Measurements from ENCODE around the gene BASP1. TPM values are rescaled to one million over a fixed set of nuclear protein-coding genes. Genes with fewer than 3 reads are reported as not detected.
"Not testable (repeated sequence)": the region's sequence is repeated elsewhere in the genome, so short reads cannot be mapped to it uniquely, and the experiment has no call there.

Gene BASP1
- total and polyA plus RNA-seq, 5 donors = 3.8 to 12.0 (median 8.4) TPM

GRCh38 chr5:17190799-17191391, 26.5 kb upstream of the BASP1 start:
- ATAC-seq = no peak
- intact Hi-C loops (cut with DNase I) = loop anchor here in 2 of 4 donors (2.0 to 5.0 kb wide), 3 partner anchors 399 to 734 kb away; no protein-coding TSS in a partner anchor

GRCh38 chr5:17191574-17191973, 25.9 kb upstream of the BASP1 start:
- ATAC-seq; H3K9me3 ChIP-seq (ENCODE audit: control insufficient read depth, low read length); H3K4me3 ChIP-seq (ENCODE audit: low read length); H3K4me1 ChIP-seq (ENCODE audit: control insufficient read depth, insufficient read depth, low read length); H3K27ac ChIP-seq (ENCODE audit: low read length); H3K27me3 ChIP-seq (ENCODE audit: control insufficient read depth, insufficient read depth); DNase-seq: not testable (repeated sequence)
- intact Hi-C loops (cut with DNase I) = loop anchor here in 2 of 4 donors (2.0 to 5.0 kb wide), 3 partner anchors 399 to 734 kb away; no protein-coding TSS in a partner anchor
- WGBS = 94% methylated on average over 10 of the region's 10 CpGs

More at GRCh38 chr5:17190799-17191391, 26.5 kb upstream of the BASP1 start:
- 76% methylated on average over 7 of the region's 7 CpGs for WGBS
- Histone ChIP-seq H3K27ac (ENCODE audit: low read length) (no peak overlapping the region), H3K4me1 (ENCODE audit: control insufficient read depth, insufficient read depth, low read length) (peaks cover 3% of the 10 kb centered on the region), H3K9me3 (ENCODE audit: control insufficient read depth, low read length) (no peaks in the 10 kb centered on the region), H3K27me3 (ENCODE audit: control insufficient read depth, insufficient read depth) (no peaks in the 10 kb centered on the region), H3K4me3 (ENCODE audit: low read length) (no peak overlapping the region)
- DNase-seq = no peak

GRCh38 chr5:17192191-17192590, 25.2 kb upstream of the BASP1 start:
- Histone ChIP-seq H3K27me3 (ENCODE audit: control insufficient read depth, insufficient read depth) (no peaks in the 10 kb centered on the region), H3K4me3 (ENCODE audit: low read length) (no peak overlapping the region), H3K27ac (ENCODE audit: low read length) (no peak overlapping the region), H3K4me1 (ENCODE audit: control insufficient read depth, insufficient read depth, low read length) (no peaks in the 10 kb centered on the region), H3K9me3 (ENCODE audit: control insufficient read depth, low read length) (no peaks in the 10 kb centered on the region)
- intact Hi-C loops (cut with DNase I) = loop anchor here in 2 of 4 donors (5.0 kb wide), 2 partner anchors 400 to 735 kb away; no protein-coding TSS in a partner anchor
- ATAC-seq (no peak), DNase-seq (no peak)
- WGBS = 39% methylated on average over 5 of the region's 5 CpGs

GRCh38 chr5:17196024-17196423, 21.4 kb upstream of the BASP1 start:
- no peak overlapping the region for H3K4me3 ChIP-seq (ENCODE audit: low read length)
- 88% methylated on average over 5 of the region's 5 CpGs for WGBS
- no peaks in the 10 kb centered on the region for H3K27me3 ChIP-seq (ENCODE audit: control insufficient read depth, insufficient read depth)
- no peak for ATAC-seq
- no peak overlapping the region for H3K27ac ChIP-seq (ENCODE audit: low read length)
- no peaks in the 10 kb centered on the region for H3K4me1 ChIP-seq (ENCODE audit: control insufficient read depth, insufficient read depth, low read length)
- DNase-seq = no peak
- intact Hi-C loops (cut with DNase I) = no loop called here
- peaks cover 3% of the 10 kb centered on the region for H3K9me3 ChIP-seq (ENCODE audit: control insufficient read depth, low read length)

GRCh38 chr5:17196697-17197096, 20.7 kb upstream of the BASP1 start:
- 66% methylated on average over 5 of the region's 5 CpGs for WGBS
- H3K9me3 ChIP-seq (ENCODE audit: control insufficient read depth, low read length) = peaks cover 3% of the 10 kb centered on the region
- H3K27me3 ChIP-seq (ENCODE audit: control insufficient read depth, insufficient read depth) = no peaks in the 10 kb centered on the region
- no peaks in the 10 kb centered on the region for H3K4me1 ChIP-seq (ENCODE audit: control insufficient read depth, insufficient read depth, low read length)
- no peak for ATAC-seq
- H3K27ac ChIP-seq (ENCODE audit: low read length) = no peak overlapping the region
- no peak overlapping the region for H3K4me3 ChIP-seq (ENCODE audit: low read length)
- intact Hi-C loops (cut with DNase I) = no loop called here
- DNase-seq = no peak

GRCh38 chr5:17203329-17204132, 13.9 kb upstream of the BASP1 start:
- no peaks in the 10 kb centered on the region for H3K9me3 ChIP-seq (ENCODE audit: control insufficient read depth, low read length)
- intact Hi-C loops (cut with DNase I) = loop anchor here in 2 of 4 donors (5.0 to 10.0 kb wide), 2 partner anchors 416 to 719 kb away; no protein-coding TSS in a partner anchor
- WGBS = 29% methylated on average over 10 of the region's 10 CpGs
- H3K4me3 ChIP-seq (ENCODE audit: low read length) = no peak overlapping the region
- no peak overlapping the region for H3K27ac ChIP-seq (ENCODE audit: low read length)
- ATAC-seq (peak; percentile 75 to 80), DNase-seq (peak in 1 of 3 donors; percentile 43)
- H3K27me3 ChIP-seq (ENCODE audit: control insufficient read depth, insufficient read depth) = peaks cover 3% of the 10 kb centered on the region
- no peaks in the 10 kb centered on the region for H3K4me1 ChIP-seq (ENCODE audit: control insufficient read depth, insufficient read depth, low read length)

GRCh38 chr5:17204133-17204489, 13.3 kb upstream of the BASP1 start:
- H3K9me3 ChIP-seq (ENCODE audit: control insufficient read depth, low read length) = no peaks in the 10 kb centered on the region
- H3K4me1 ChIP-seq (ENCODE audit: control insufficient read depth, insufficient read depth, low read length) = no peaks in the 10 kb centered on the region
- ATAC-seq (no peak), DNase-seq (no peak)
- 49% methylated on average over 6 of the region's 6 CpGs for WGBS
- peaks cover 3% of the 10 kb centered on the region for H3K27me3 ChIP-seq (ENCODE audit: control insufficient read depth, insufficient read depth)
- intact Hi-C loops (cut with DNase I) = loop anchor here in 2 of 4 donors (5.0 to 10.0 kb wide), 2 partner anchors 417 to 719 kb away; no protein-coding TSS in a partner anchor
- H3K27ac ChIP-seq (ENCODE audit: low read length) = no peak overlapping the region
- no peak overlapping the region for H3K4me3 ChIP-seq (ENCODE audit: low read length)

- Histone ChIP-seq H3K4me1 (ENCODE audit: control insufficient read depth, insufficient read depth, low read length) (no peaks in the 10 kb centered on the region), H3K4me3 (ENCODE audit: low read length) (no peak overlapping the region), H3K9me3 (ENCODE audit: control insufficient read depth, low read length) (no peaks in the 10 kb centered on the region), H3K27me3 (ENCODE audit: control insufficient read depth, insufficient read depth) (peaks cover 3% of the 10 kb centered on the region), H3K27ac (ENCODE audit: low read length) (no peak overlapping the region)
- ATAC-seq = no peak
- DNase-seq = no peak
- intact Hi-C loops (cut with DNase I) = loop anchor here in 1 of 4 donors (10.0 kb wide), 1 partner anchor 721 kb away; no protein-coding TSS in a partner anchor
Observed at GRCh38 chr5:17206021-17206420, 11.4 kb upstream of the BASP1 start.

- Histone ChIP-seq H3K4me1 (ENCODE audit: control insufficient read depth, insufficient read depth, low read length) (no peaks in the 10 kb centered on the region), H3K4me3 (ENCODE audit: low read length) (no peak overlapping the region), H3K27ac (ENCODE audit: low read length) (no peak overlapping the region), H3K9me3 (ENCODE audit: control insufficient read depth, low read length) (no peaks in the 10 kb centered on the region), H3K27me3 (ENCODE audit: control insufficient read depth, insufficient read depth) (no peaks in the 10 kb centered on the region)
- DNase-seq (no peak), ATAC-seq (no peak)
- WGBS = 63% methylated on average over 4 of the region's 4 CpGs
- intact Hi-C loops (cut with DNase I) = no loop called here
Observed at GRCh38 chr5:17212191-17212590, 5.2 kb upstream of the BASP1 start.

GRCh38 chr5:17212996-17213395, 4.4 kb upstream of the BASP1 start:
- Histone ChIP-seq H3K27me3 (ENCODE audit: control insufficient read depth, insufficient read depth) (no peaks in the 10 kb centered on the region), H3K4me1 (ENCODE audit: control insufficient read depth, insufficient read depth, low read length) (no peaks in the 10 kb centered on the region), H3K4me3 (ENCODE audit: low read length) (no peak overlapping the region), H3K27ac (ENCODE audit: low read length) (no peak overlapping the region), H3K9me3 (ENCODE audit: control insufficient read depth, low read length) (no peaks in the 10 kb centered on the region)
- DNase-seq (no peak), ATAC-seq (no peak)
- 68% methylated on average over 3 of the region's 3 CpGs for WGBS
- intact Hi-C loops (cut with DNase I) = no loop called here

- H3K27ac ChIP-seq (ENCODE audit: low read length) = no peak overlapping the region
- H3K27me3 ChIP-seq (ENCODE audit: control insufficient read depth, insufficient read depth) = no peaks in the 10 kb centered on the region
- H3K4me1 ChIP-seq (ENCODE audit: control insufficient read depth, insufficient read depth, low read length) = no peaks in the 10 kb centered on the region
- WGBS = 80% methylated on average over 2 of the region's 2 CpGs
- H3K4me3 ChIP-seq (ENCODE audit: low read length) = no peak overlapping the region
- DNase-seq (no peak), ATAC-seq (no peak)
- intact Hi-C loops (cut with DNase I) = no loop called here
- H3K9me3 ChIP-seq (ENCODE audit: control insufficient read depth, low read length) = no peaks in the 10 kb centered on the region
Observed at GRCh38 chr5:17213938-17214337, 3.5 kb upstream of the BASP1 start.
